IMR-90 (cell line): ENCODE results near the gene PIKFYVE. TPM values are rescaled to one million over a fixed set of nuclear protein-coding genes. Genes with fewer than 3 reads are reported as not detected.

Experiments used
- ATAC-seq: fragments of 200-7000 bp; cut with Tn5 transposase; 2 replicates; pipeline ENCODE4 v1.9.1; 2020; ENCODE audit warnings: low read depth, mild to moderate bottlenecking, moderate library complexity
- BruUV-seq: library from RNA; stranded (reverse); fragments of 400-500 nt; replicated peaks from 2 replicates; lab custom pipeline; 2021; lab: Mats Ljungman, UMichigan
- CTCF ChIA-PET: fragments of 300-600 bp; formaldehyde crosslinking; extraction: SDS; loops from one replicate; lab custom pipeline; 2021; ENCODE audit warnings: antibody characterized with exemption; lab: Yijun Ruan, JAX
- POLR2A ChIA-PET: fragments of 300-600 bp; sonication (Branson Sonifier 250); formaldehyde crosslinking; loops from one replicate; lab custom pipeline; 2022; ENCODE audit warnings: antibody characterized with exemption; ENCODE audit not compliant: unreplicated experiment; lab: Charles Lee
- DNase-seq: peaks from one replicate; pipeline ENCODE4 v3.0.0; 2013
- H2AFZ ChIP-seq: replicated peaks from 2 replicates; pipeline ENCODE3; 2013; ENCODE audit warnings: low read length, mild to moderate bottlenecking; ENCODE audit not compliant: poor library complexity
- H2AK5ac ChIP-seq: 2 replicates; pipeline ENCODE4 v1.6.1; 2013; ENCODE audit warnings: low read depth, low read length, inconsistent platforms
- H2AK9ac ChIP-seq: replicated peaks from 2 replicates; pipeline ENCODE3; 2013; ENCODE audit warnings: mild to moderate bottlenecking, low read depth, low read length, moderate library complexity; ENCODE audit not compliant: poor library complexity
- H2BK120ac ChIP-seq: 2 replicates; pipeline ENCODE4 v1.6.1; 2013; ENCODE audit warnings: low read depth, low read length, inconsistent platforms
- H2BK15ac ChIP-seq: 3 replicates; pipeline ENCODE4 v1.6.1; 2013; ENCODE audit warnings: low read depth, low read length, inconsistent platforms
- H2BK20ac ChIP-seq: 2 replicates; pipeline ENCODE4 v1.6.1; 2013; ENCODE audit warnings: low read depth, mild to moderate bottlenecking, inconsistent platforms, low read length, moderate library complexity
- H2BK5ac ChIP-seq: 2 replicates; pipeline ENCODE4 v1.6.1; 2013; ENCODE audit warnings: mild to moderate bottlenecking, low read depth, low read length, inconsistent platforms; ENCODE audit not compliant: poor library complexity, severe bottlenecking
- H3K14ac ChIP-seq: replicated peaks from 2 replicates; pipeline ENCODE4 v1.6.1; 2013; ENCODE audit warnings: low read depth, low read length, inconsistent platforms
- H3K18ac ChIP-seq: 2 replicates; pipeline ENCODE4 v1.6.1; 2013; ENCODE audit warnings: low read depth, low read length, control low read depth
- H3K23ac ChIP-seq: 2 replicates; pipeline ENCODE4 v1.6.1; 2013; ENCODE audit warnings: low read depth, low read length, inconsistent platforms
- H3K27ac ChIP-seq: 2 replicates; pipeline ENCODE4 v1.5.1; 2013; ENCODE audit warnings: mild to moderate bottlenecking, control low read depth, low read length; ENCODE audit not compliant: insufficient read depth
- H3K27me3 ChIP-seq: 2 replicates; pipeline ENCODE4 v1.6.1; 2013; ENCODE audit warnings: low read length; ENCODE audit not compliant: control insufficient read depth, insufficient read depth
- H3K36me3 ChIP-seq: 2 replicates; pipeline ENCODE4 v1.6.1; 2013; ENCODE audit warnings: low read length, mixed read lengths; ENCODE audit not compliant: control insufficient read depth, insufficient read depth
- H3K4ac ChIP-seq: 2 replicates; pipeline ENCODE4 v1.6.1; 2013; ENCODE audit warnings: low read depth, low read length, inconsistent platforms
- H3K4me1 ChIP-seq: 2 replicates; pipeline ENCODE4 v1.6.1; 2013; ENCODE audit warnings: low read length, mixed read lengths; ENCODE audit not compliant: control insufficient read depth, insufficient read depth
- H3K4me2 ChIP-seq: 2 replicates; pipeline ENCODE4 v1.6.1; 2013; ENCODE audit warnings: low read depth, mild to moderate bottlenecking, control low read depth, low read length, moderate library complexity
- H3K4me3 ChIP-seq: 2 replicates; pipeline ENCODE4 v1.5.1; 2013; ENCODE audit warnings: low read depth, mild to moderate bottlenecking, control low read depth, low read length, moderate library complexity; ENCODE audit not compliant: insufficient read depth
- H3K56ac ChIP-seq: 2 replicates; pipeline ENCODE4 v1.6.1; 2013; ENCODE audit warnings: low read length, inconsistent platforms; ENCODE audit not compliant: insufficient read depth; ENCODE audit errors: extremely low read depth
- H3K79me1 ChIP-seq, 2 experiments: 2 replicates each; pipeline ENCODE4 v1.6.1; 2013; ENCODE audit warnings: low read length in 2 of 2, inconsistent platforms in 1 of 2, low read depth in 1 of 2
- H3K9ac ChIP-seq: 2 replicates; pipeline ENCODE4 v1.6.1; 2013; ENCODE audit warnings: low read depth, low read length, control low read depth
- H3K9me1 ChIP-seq: 2 replicates; pipeline ENCODE4 v1.6.1; 2013; ENCODE audit warnings: low read length, inconsistent platforms; ENCODE audit not compliant: insufficient read depth
- H3K9me3 ChIP-seq: 2 replicates; pipeline ENCODE4 v1.6.1; 2013; ENCODE audit warnings: low read length; ENCODE audit not compliant: control insufficient read depth, insufficient read depth
- H4K20me1 ChIP-seq: 2 replicates; pipeline ENCODE4 v1.6.1; 2013; ENCODE audit warnings: low read length, inconsistent platforms; ENCODE audit not compliant: insufficient read depth
- H4K5ac ChIP-seq: 2 replicates; pipeline ENCODE4 v1.6.1; 2013; ENCODE audit warnings: mild to moderate bottlenecking, low read depth, low read length, control low read depth
- H4K8ac ChIP-seq, 2 experiments: 2 replicates each; pipeline ENCODE4 v1.6.1; 2013; ENCODE audit warnings: low read depth in 2 of 2, low read length in 2 of 2, control low read depth in 1 of 2, inconsistent platforms in 1 of 2
- H4K91ac ChIP-seq: 2 replicates; pipeline ENCODE4 v1.6.1; 2013; ENCODE audit warnings: low read depth, low read length, inconsistent platforms; ENCODE audit not compliant: insufficient read depth
- BHLHE40 ChIP-seq: fragments of 150-350 bp; IDR thresholded peaks from 2 replicates; pipeline ENCODE4 v1.6.1; 2016; ENCODE audit warnings: mild to moderate bottlenecking, low read depth, low read length
- SMC3 ChIP-seq: fragments of 150-350 bp; IDR thresholded peaks from 2 replicates; pipeline ENCODE4 v1.6.1; 2016; ENCODE audit warnings: low read depth, mild to moderate bottlenecking, antibody characterized with exemption, low read length, moderate library complexity
- WGBS, 2 experiments: methylation state at CpG; one replicate each; pipeline versions ENCODE4 v1.1.5 to v1.1.7; 2013; ENCODE audit warnings: missing lambda C conversion rate in 2 of 2; ENCODE audit not compliant: insufficient read length in 1 of 2; ENCODE audit errors: extremely low coverage in 2 of 2; 5-methylcytosine and 5-hydroxymethylcytosine counted together
- dilution Hi-C: fragments of 300-500 bp; cut with HindIII; formaldehyde crosslinking; loops from one replicate; pipeline ENCODE4 v1.14.3; 2018; ENCODE audit warnings: low sequenced_read_pairs; ENCODE audit not compliant: unreplicated experiment
- in situ Hi-C: fragments of 300-500 bp; cut with MboI; formaldehyde crosslinking; loops from 3 replicates; pipeline ENCODE4 v1.14.3; 2019; ENCODE audit warnings: low sequenced_read_pairs, inconsistent platforms, mixed read lengths
- intact Hi-C: fragments of 100-400 bp; cut with micrococcal nuclease; formaldehyde crosslinking; loops from 2 replicates; pipeline ENCODE4 v1.10.0; 2022
- polyA plus RNA-seq, 3 experiments: library from polyadenylated mRNA; depleted of rRNA; stranded (reverse); fragments of >200 nt; gene quantifications; 2 replicates each; pipeline ENCODE4 v1.2.3, GENCODE V29; 2012; ENCODE audit warnings: low replicate concordance in 1 of 3
- total RNA-seq: library from RNA; depleted of rRNA; stranded (reverse); fragments of >200 nt; gene quantifications from 2 replicates; pipeline ENCODE4 v1.2.3, GENCODE V29; 2012
- TF ChIP-seq, protein P1 (sequence below): conservative IDR thresholded peaks from 2 replicates; pipeline ENCODE4 v1.5.1; 2012; ENCODE audit warnings: mild to moderate bottlenecking, low read depth, low read length, improper control_type of control experiment

PIKFYVE gene
- total and polyA plus RNA-seq, 2 of the 4 experiments (the other 2 are of a cell fraction), result 9.3 to 34.6 TPM

DNA sequence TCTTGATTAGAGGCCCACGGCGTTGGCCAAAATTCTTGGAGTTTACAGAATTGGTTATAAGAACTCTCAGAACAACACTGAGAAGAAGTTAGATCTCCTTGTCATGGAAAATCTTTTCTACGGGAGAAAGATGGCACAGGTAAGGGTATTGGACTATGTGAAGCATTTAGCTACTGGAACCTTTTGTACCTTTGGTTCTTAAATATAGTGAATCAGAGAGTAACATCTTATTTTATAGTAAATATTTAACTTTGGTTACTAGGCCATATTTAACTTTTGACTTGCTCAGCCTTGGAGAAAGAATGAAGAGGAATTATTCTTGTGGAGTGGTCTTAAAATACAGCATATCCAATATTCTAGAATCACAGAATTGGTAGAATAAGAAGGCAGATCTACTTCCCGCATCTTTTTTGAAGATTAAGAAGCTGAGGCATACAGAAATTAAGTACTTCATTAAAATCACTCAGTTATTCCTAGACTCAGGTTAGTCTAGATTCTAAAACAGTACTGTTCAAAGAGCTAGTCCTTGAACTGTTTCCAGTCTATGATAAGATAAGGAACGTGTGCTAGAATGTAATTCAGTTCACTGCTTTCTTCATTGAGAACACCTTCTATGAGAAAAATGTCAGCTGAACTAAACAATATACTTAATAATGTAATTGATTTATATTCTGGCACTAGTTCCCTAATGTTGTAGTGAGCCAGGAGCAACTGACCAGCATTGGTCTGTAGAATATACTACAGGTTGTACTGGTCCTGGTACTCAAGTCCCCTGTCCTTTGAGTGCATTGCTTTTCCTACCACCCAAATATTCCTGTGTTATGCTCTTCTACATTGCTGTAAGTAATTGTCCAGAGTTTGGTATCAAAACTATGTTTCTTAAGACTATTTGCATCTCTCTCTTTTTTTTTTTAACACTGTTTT lies 86.9 kb downstream of the PIKFYVE start:
- Histone ChIP-seq H4K5ac (no peak overlapping the region), H2BK120ac (no peak overlapping the region), H3K9me1 (no peaks in the 10 kb centered on the region), H2BK20ac (no peak overlapping the region), H3K9me3 (no peaks in the 10 kb centered on the region), H2AK5ac (no peak overlapping the region), H3K23ac (no peak overlapping the region), H4K91ac (no peak overlapping the region), H3K36me3 (peaks cover 21% of the 10 kb centered on the region), H3K56ac (no peak overlapping the region), H3K27me3 (no peaks in the 10 kb centered on the region), H3K18ac (no peak overlapping the region), H3K4me3 (no peak overlapping the region), H2BK5ac (no peak overlapping the region), H3K4ac (no peak overlapping the region), H4K8ac (no peak overlapping the region), H3K79me1 (no peaks in the 10 kb centered on the region; a peak in 2 of 4 replicates), H4K20me1 (no peaks in the 10 kb centered on the region), H3K4me2 (no peak overlapping the region), H2AFZ (no peak overlapping the region), H3K27ac (no peak overlapping the region), H3K9ac (no peak overlapping the region), H3K4me1 (no peaks in the 10 kb centered on the region), H3K14ac (no peak overlapping the region), H2AK9ac (no peak overlapping the region), H2BK15ac (no peak overlapping the region)
- intact Hi-C loops (loop anchor here (10.0 kb wide), 1 partner anchor 178 kb away; no protein-coding TSS in a partner anchor), in situ Hi-C loops (no loop called here), dilution Hi-C loops (no loop called here)
- no CpG with 5 or more reads among the region's 5 CpGs for WGBS, 2 experiments
- CTCF ChIA-PET, result interaction anchor here (0.6 kb wide), 1 partner anchor 1721 kb away, joined by 3 read pairs; no protein-coding TSS in a partner anchor
- ATAC-seq (no peak), DNase-seq (no peak)
- no TSS peak for BruUV-seq
- TF ChIP-seq SMC3, result no peak
- TF ChIP-seq, protein P1, sequence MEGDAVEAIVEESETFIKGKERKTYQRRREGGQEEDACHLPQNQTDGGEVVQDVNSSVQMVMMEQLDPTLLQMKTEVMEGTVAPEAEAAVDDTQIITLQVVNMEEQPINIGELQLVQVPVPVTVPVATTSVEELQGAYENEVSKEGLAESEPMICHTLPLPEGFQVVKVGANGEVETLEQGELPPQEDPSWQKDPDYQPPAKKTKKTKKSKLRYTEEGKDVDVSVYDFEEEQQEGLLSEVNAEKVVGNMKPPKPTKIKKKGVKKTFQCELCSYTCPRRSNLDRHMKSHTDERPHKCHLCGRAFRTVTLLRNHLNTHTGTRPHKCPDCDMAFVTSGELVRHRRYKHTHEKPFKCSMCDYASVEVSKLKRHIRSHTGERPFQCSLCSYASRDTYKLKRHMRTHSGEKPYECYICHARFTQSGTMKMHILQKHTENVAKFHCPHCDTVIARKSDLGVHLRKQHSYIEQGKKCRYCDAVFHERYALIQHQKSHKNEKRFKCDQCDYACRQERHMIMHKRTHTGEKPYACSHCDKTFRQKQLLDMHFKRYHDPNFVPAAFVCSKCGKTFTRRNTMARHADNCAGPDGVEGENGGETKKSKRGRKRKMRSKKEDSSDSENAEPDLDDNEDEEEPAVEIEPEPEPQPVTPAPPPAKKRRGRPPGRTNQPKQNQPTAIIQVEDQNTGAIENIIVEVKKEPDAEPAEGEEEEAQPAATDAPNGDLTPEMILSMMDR, result no peak
- no peak for TF ChIP-seq BHLHE40
- POLR2A ChIA-PET, result no interaction called here
